ENCODE measurements around the gene IL1RAPL1.

- no peak for TF ChIP-seq EP300 (IDR thresholded peaks at IDR 0.05)
- no peak for TF ChIP-seq POLR2A (IDR thresholded peaks at IDR 0.05)
Measured at GRCh38 chrX:29468911-29469494, 881.8 kb downstream of the IL1RAPL1 start.

Data from tibial nerve (tissue), 3 donors.